OCI-LY3 (cell line): ENCODE data around the gene GPHN.
"Not testable (repeated sequence)": the region's sequence is repeated elsewhere in the genome, so short reads cannot be mapped to it uniquely, and the experiment has no call there.

Experiments
- H2AFZ ChIP-seq: fragments of 200-600, 300-600 bp; shearing (Covaris generic); 2 replicates; pipeline ENCODE4 v1.6.0; 2014; ENCODE audit warnings: antibody characterized with exemption, low read depth, low read length
- H3K27ac ChIP-seq: fragments of 200-600, 300-600 bp; sonication (generic); 2 replicates; pipeline ENCODE4 v1.5.1; 2014; ENCODE audit warnings: mild to moderate bottlenecking, low read length, moderate library complexity, mixed read lengths
- H3K27me3 ChIP-seq: fragments of 200-600, 300-600 bp; sonication (generic); 2 replicates; pipeline ENCODE4 v1.6.1; 2014; ENCODE audit warnings: low read depth, low read length, mixed read lengths
- H3K36me3 ChIP-seq: fragments of 200-600, 300-600 bp; sonication (generic); replicated peaks from 2 replicates; pipeline ENCODE3; 2014; ENCODE audit warnings: low read depth, low read length, mixed read lengths
- H3K4me1 ChIP-seq: fragments of 300-600, 200-600 bp; sonication (generic); 2 replicates; pipeline ENCODE4 v1.6.1; 2014; ENCODE audit warnings: low read length, mixed read lengths
- H3K4me2 ChIP-seq: fragments of 200-600, 300-600 bp; sonication (generic); 2 replicates; pipeline ENCODE4 v1.6.1; 2014; ENCODE audit warnings: low read length, mixed read lengths
- H3K4me3 ChIP-seq: fragments of 300-600, 200-600 bp; sonication (generic); 2 replicates; pipeline ENCODE4 v1.5.1; 2014; ENCODE audit warnings: antibody characterized with exemption, mild to moderate bottlenecking, low read length, moderate library complexity
- H3K79me2 ChIP-seq: fragments of 300-600, 200-600 bp; shearing (Covaris generic); 2 replicates; pipeline ENCODE4 v1.6.1; 2014; ENCODE audit warnings: mild to moderate bottlenecking, low read length, mixed read lengths
- H3K9ac ChIP-seq: fragments of 300-600, 200-600 bp; shearing (Covaris generic); 2 replicates; pipeline ENCODE4 v1.6.0; 2014; ENCODE audit warnings: mild to moderate bottlenecking, low read length, moderate library complexity
- H3K9me3 ChIP-seq: fragments of 200-600, 300-600 bp; shearing (Covaris generic); 2 replicates; pipeline ENCODE4 v1.6.1; 2014; ENCODE audit warnings: low read length, mixed read lengths; ENCODE audit not compliant: insufficient read depth
- H4K20me1 ChIP-seq: fragments of 200-600, 300-600 bp; sonication (generic); 2 replicates; pipeline ENCODE4 v1.6.1; 2016; ENCODE audit warnings: low read length, mixed read lengths; ENCODE audit not compliant: insufficient read depth
- EZH2phosphoT487 ChIP-seq: fragments of 200-600 bp; shearing (Covaris generic); IDR thresholded peaks from 2 replicates; pipeline ENCODE4 v1.6.1; 2018; ENCODE audit warnings: antibody characterized with exemption, mixed run types, low read depth
- TF ChIP-seq, protein P1 (sequence below): fragments of 200-600, 300-600 bp; sonication (generic); IDR thresholded peaks from 2 replicates; pipeline ENCODE4 v1.5.1; 2014; ENCODE audit warnings: antibody characterized with exemption, low read length, low read depth

The GPHN gene

GRCh38 chr14:66501592-66501991 lies 6.4 kb upstream of the GPHN start:
- no peak overlapping the region for H3K4me2 ChIP-seq
- TF ChIP-seq, protein P1, sequence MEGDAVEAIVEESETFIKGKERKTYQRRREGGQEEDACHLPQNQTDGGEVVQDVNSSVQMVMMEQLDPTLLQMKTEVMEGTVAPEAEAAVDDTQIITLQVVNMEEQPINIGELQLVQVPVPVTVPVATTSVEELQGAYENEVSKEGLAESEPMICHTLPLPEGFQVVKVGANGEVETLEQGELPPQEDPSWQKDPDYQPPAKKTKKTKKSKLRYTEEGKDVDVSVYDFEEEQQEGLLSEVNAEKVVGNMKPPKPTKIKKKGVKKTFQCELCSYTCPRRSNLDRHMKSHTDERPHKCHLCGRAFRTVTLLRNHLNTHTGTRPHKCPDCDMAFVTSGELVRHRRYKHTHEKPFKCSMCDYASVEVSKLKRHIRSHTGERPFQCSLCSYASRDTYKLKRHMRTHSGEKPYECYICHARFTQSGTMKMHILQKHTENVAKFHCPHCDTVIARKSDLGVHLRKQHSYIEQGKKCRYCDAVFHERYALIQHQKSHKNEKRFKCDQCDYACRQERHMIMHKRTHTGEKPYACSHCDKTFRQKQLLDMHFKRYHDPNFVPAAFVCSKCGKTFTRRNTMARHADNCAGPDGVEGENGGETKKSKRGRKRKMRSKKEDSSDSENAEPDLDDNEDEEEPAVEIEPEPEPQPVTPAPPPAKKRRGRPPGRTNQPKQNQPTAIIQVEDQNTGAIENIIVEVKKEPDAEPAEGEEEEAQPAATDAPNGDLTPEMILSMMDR, result no peak
- TF ChIP-seq EZH2phosphoT487, result no peak

DNA sequence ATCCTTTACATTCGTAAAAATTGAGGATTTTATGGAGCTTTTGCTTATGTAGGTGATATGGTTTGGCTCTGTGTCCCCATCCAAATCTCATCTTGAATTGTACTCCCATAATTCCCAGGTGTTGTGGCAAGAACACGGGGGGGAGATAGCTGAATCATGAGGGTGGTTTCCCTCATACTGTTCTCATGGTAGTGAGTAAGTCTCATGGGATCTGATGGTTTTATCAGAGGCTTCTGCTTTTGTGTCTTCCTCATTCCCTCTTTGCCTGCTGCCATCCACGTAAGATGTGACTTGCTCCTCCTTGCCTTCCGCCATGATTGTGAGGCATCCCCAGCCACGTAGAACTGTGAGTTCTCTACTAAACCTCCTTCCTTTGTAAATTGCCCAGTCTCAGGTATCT lies 5.1 kb upstream of the GPHN start:
- not testable (repeated sequence) for H3K36me3 ChIP-seq, H3K9ac ChIP-seq, H3K9me3 ChIP-seq, H3K4me2 ChIP-seq, H3K4me1 ChIP-seq, H2AFZ ChIP-seq, H3K4me3 ChIP-seq, H4K20me1 ChIP-seq, H3K27ac ChIP-seq, H3K27me3 ChIP-seq
- H3K79me2 ChIP-seq, result peaks cover 11% of the 10 kb centered on the region

More at GRCh38 chr14:66501592-66501991, 6.4 kb upstream of the GPHN start:
- no peak overlapping the region for H3K27ac ChIP-seq
- no peaks in the 10 kb centered on the region for H4K20me1 ChIP-seq
- H3K9ac ChIP-seq, result no peak overlapping the region
- peaks cover 2% of the 10 kb centered on the region; the same call in 1 of the 2 replicates for H3K79me2 ChIP-seq
- peaks cover 6% of the 10 kb centered on the region; the same call in 1 of the 2 replicates for H3K4me1 ChIP-seq
- no peaks in the 10 kb centered on the region for H3K9me3 ChIP-seq
- H3K27me3 ChIP-seq, result no peaks in the 10 kb centered on the region
- no peak overlapping the region for H3K4me3 ChIP-seq
- H3K36me3 ChIP-seq, result no peaks in the 10 kb centered on the region
- H2AFZ ChIP-seq, result no peak overlapping the region

GRCh38 chr14:66503532-66503931 lies 4.4 kb upstream of the GPHN start:
- no peak overlapping the region for H3K4me3 ChIP-seq
- 0 out of 2 replicates have a peak, but pooled peaks cover 5% of the 10 kb centered on the region for H3K4me1 ChIP-seq
- no peak overlapping the region for H3K27ac ChIP-seq
- no peak overlapping the region for H3K9ac ChIP-seq
- no peaks in the 10 kb centered on the region for H3K36me3 ChIP-seq
- peaks cover 18% of the 10 kb centered on the region for H3K79me2 ChIP-seq
- no peak overlapping the region for H3K4me2 ChIP-seq
- H4K20me1 ChIP-seq, result no peaks in the 10 kb centered on the region
- TF ChIP-seq EZH2phosphoT487, result no peak
- TF ChIP-seq, protein P1, result no peak
- no peak overlapping the region for H2AFZ ChIP-seq
- no peaks in the 10 kb centered on the region for H3K27me3 ChIP-seq
- H3K9me3 ChIP-seq, result no peaks in the 10 kb centered on the region

- Histone ChIP-seq H3K9me3 (no peaks in the 10 kb centered on the region), H3K4me2 (peak overlapping the region; percentile 89), H3K4me3 (peak overlapping the region; percentile 81), H3K36me3 (no peaks in the 10 kb centered on the region), H3K27ac (peak overlapping the region; percentile 76), H3K27me3 (no peaks in the 10 kb centered on the region), H2AFZ (peak overlapping the region; percentile 75; the same call in 1 of the 2 replicates), H3K9ac (peak overlapping the region; percentile 93), H3K79me2 (peaks cover 55% of the 10 kb centered on the region), H4K20me1 (peaks cover 30% of the 10 kb centered on the region), H3K4me1 (peaks cover 10% of the 10 kb centered on the region)
- TF ChIP-seq EZH2phosphoT487, result no peak
- TF ChIP-seq, protein P1, result no peak
Observed at GRCh38 chr14:66507181-66507721, 696 bp upstream of the GPHN start.
